Ascending aorta (tissue), 2 donors: Measurements from ENCODE around the gene RASSF3. TPM values are rescaled to one million over a fixed set of nuclear protein-coding genes. Genes with fewer than 3 reads are reported as not detected.

ENCODE experiments used
- DNase-seq, 2 donors: peaks; one replicate each; pipeline ENCODE4 v3.0.0-alpha.2; 2019; ENCODE audit warnings: low spot score in 2 of 2
- H3K27ac ChIP-seq, 2 donors: fragments of 200-600 bp; sonication (generic); one replicate each; pipeline ENCODE4 v1.5.1; 2016 to 2017; ENCODE audit warnings: mild to moderate bottlenecking in 1 of 2
- H3K27me3 ChIP-seq: fragments of 200-600 bp; sonication (generic); one replicate; pipeline ENCODE4 v1.5.1; 2017
- H3K36me3 ChIP-seq, 2 donors: fragments of 200-600 bp; sonication (generic); one replicate each; pipeline ENCODE4 v1.5.1; 2016
- H3K4me1 ChIP-seq, 2 donors: fragments of 200-600 bp; sonication (generic); one replicate each; pipeline ENCODE4 v1.5.1; 2016 to 2017; ENCODE audit warnings: mild to moderate bottlenecking in 1 of 2
- H3K4me3 ChIP-seq, 2 donors: fragments of 200-600 bp; sonication (generic); one replicate each; pipeline ENCODE4 v1.5.1; 2016 to 2017; ENCODE audit warnings: mild to moderate bottlenecking in 1 of 2
- H3K9me3 ChIP-seq, 2 donors: fragments of 200-600 bp; sonication (generic); one replicate each; pipeline ENCODE4 v1.5.1; 2016
- intact Hi-C: fragments of 100-400 bp; cut with DNase I; formaldehyde crosslinking; loops from one replicate; pipeline ENCODE4 v1.15.1; 2023
- total RNA-seq: library from RNA; depleted of rRNA; stranded (reverse); fragments of >200 nt; gene quantifications from one replicate; pipeline ENCODE4 v1.1.0, GENCODE V29; 2016
- TF ChIP-seq, protein P1 (sequence below), 3 experiments: fragments of 200-600 bp in 2 of 3; fragments of 450-650 bp in 1 of 3; sonication (generic) in 2 of 3; IDR thresholded peaks; one replicate each; pipeline ENCODE4 v1.5.1; 2016 to 2019; ENCODE audit warnings: antibody characterized with exemption in 3 of 3, mild to moderate bottlenecking in 1 of 3, moderate library complexity in 1 of 3

RASSF3 gene
- total RNA-seq, 1 donor from 2014 or later: 79.6 TPM

- no peak for DNase-seq
- Histone ChIP-seq H3K36me3 (peaks cover 27 to 74% of the 10 kb centered on the region in 2 donors), H3K27me3 (no peaks in the 10 kb centered on the region), H3K4me3 (no peak overlapping the region), H3K27ac (no peak overlapping the region), H3K9me3 (no peaks in the 10 kb centered on the region), H3K4me1 (peaks cover 0 to 7% of the 10 kb centered on the region in 2 donors)
- intact Hi-C loops: no loop called here
- TF ChIP-seq, protein P1, sequence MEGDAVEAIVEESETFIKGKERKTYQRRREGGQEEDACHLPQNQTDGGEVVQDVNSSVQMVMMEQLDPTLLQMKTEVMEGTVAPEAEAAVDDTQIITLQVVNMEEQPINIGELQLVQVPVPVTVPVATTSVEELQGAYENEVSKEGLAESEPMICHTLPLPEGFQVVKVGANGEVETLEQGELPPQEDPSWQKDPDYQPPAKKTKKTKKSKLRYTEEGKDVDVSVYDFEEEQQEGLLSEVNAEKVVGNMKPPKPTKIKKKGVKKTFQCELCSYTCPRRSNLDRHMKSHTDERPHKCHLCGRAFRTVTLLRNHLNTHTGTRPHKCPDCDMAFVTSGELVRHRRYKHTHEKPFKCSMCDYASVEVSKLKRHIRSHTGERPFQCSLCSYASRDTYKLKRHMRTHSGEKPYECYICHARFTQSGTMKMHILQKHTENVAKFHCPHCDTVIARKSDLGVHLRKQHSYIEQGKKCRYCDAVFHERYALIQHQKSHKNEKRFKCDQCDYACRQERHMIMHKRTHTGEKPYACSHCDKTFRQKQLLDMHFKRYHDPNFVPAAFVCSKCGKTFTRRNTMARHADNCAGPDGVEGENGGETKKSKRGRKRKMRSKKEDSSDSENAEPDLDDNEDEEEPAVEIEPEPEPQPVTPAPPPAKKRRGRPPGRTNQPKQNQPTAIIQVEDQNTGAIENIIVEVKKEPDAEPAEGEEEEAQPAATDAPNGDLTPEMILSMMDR (IDR thresholded peaks at IDR 0.05): no peak
Measured at GRCh38 chr12:64742416-64742815, 132.1 kb downstream of the RASSF3 start.

DNA sequence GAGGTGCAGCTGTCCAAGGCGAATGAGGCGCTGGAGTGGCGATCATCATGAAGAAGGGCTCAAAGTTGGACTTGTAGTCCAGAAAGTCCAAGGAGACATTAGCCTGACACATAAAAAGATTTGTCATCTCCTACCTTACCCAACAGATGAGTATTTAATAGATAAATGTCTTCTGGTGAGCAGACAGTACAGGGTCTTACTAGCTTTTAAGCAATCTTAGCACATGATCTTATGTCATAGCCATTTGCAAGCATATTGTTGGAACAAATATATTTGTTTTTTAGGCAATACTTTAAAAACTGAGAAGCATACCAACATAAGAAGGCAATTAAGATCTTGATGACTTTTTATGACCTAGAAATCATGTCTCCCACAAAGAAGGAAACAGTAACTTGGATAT lies 132.9 kb downstream of the RASSF3 start:
- H3K27me3 ChIP-seq: no peaks in the 10 kb centered on the region
- no peak overlapping the region for H3K27ac ChIP-seq
- no peak overlapping the region for H3K4me3 ChIP-seq
- peaks cover 21 to 72% of the 10 kb centered on the region in 2 donors for H3K36me3 ChIP-seq
- intact Hi-C loops: no loop called here
- peaks cover 0 to 7% of the 10 kb centered on the region in 2 donors for H3K4me1 ChIP-seq
- H3K9me3 ChIP-seq: no peaks in the 10 kb centered on the region
- TF ChIP-seq, protein P1 (IDR thresholded peaks at IDR 0.05): no peak
- DNase-seq: no peak

GRCh38 chr12:64744422-64745258 lies 134.3 kb downstream of the RASSF3 start:
- Histone ChIP-seq H3K9me3 (no peaks in the 10 kb centered on the region), H3K36me3 (peaks cover 11 to 60% of the 10 kb centered on the region in 2 donors), H3K27ac (peak overlapping the region; percentile 8 to 61), H3K27me3 (no peaks in the 10 kb centered on the region), H3K4me3 (peak overlapping the region in 1 of 2 donors; percentile 38), H3K4me1 (peaks cover 0 to 7% of the 10 kb centered on the region in 2 donors)
- intact Hi-C loops: no loop called here
- TF ChIP-seq, protein P1 (IDR thresholded peaks at IDR 0.05): no peak
- DNase-seq: no peak

GRCh38 chr12:64745259-64745807 lies 135.0 kb downstream of the RASSF3 start:
- TF ChIP-seq, protein P1 (IDR thresholded peaks at IDR 0.05): no peak

GRCh38 chr12:64745980-64746379 lies 135.7 kb downstream of the RASSF3 start:
- TF ChIP-seq, protein P1 (IDR thresholded peaks at IDR 0.05): no peak
- Histone ChIP-seq H3K27ac (peak overlapping the region in 1 of 2 donors; percentile 6), H3K4me3 (no peak overlapping the region), H3K9me3 (no peaks in the 10 kb centered on the region), H3K4me1 (peaks cover 0 to 7% of the 10 kb centered on the region in 2 donors), H3K27me3 (no peaks in the 10 kb centered on the region), H3K36me3 (peaks cover 11 to 62% of the 10 kb centered on the region in 2 donors)
- intact Hi-C loops: no loop called here
- DNase-seq: no peak

More at GRCh38 chr12:64745259-64745807, 135.0 kb downstream of the RASSF3 start:
- H3K9me3 ChIP-seq: no peaks in the 10 kb centered on the region
- intact Hi-C loops: no loop called here
- no peaks in the 10 kb centered on the region for H3K27me3 ChIP-seq
- H3K4me1 ChIP-seq: peaks cover 0 to 7% of the 10 kb centered on the region in 2 donors
- no peak overlapping the region for H3K4me3 ChIP-seq
- no peak for DNase-seq
- peak overlapping the region; percentile 6 to 61 for H3K27ac ChIP-seq
- peaks cover 11 to 60% of the 10 kb centered on the region in 2 donors for H3K36me3 ChIP-seq
